Vagina (tissue), 2 donors: ENCODE measurements around the gene PPP1R14B. TPM values are rescaled to one million over a fixed set of nuclear protein-coding genes. Genes with fewer than 3 reads are reported as not detected.

Source experiments
- DNase-seq, 2 donors: peaks; one replicate each; pipeline ENCODE4 v3.0.0-alpha.2; 2017; ENCODE audit errors: extremely low spot score in 2 of 2
- H3K27ac ChIP-seq: fragments of 200-600 bp; sonication (generic); one replicate; pipeline ENCODE4 v1.5.1; 2019
- H3K27me3 ChIP-seq: fragments of 200-600 bp; sonication (generic); one replicate; pipeline ENCODE4 v1.5.1; 2019
- H3K36me3 ChIP-seq, 2 donors: fragments of 200-600 bp; sonication (generic); one replicate each; pipeline ENCODE4 v1.5.1; 2017 to 2019
- H3K4me1 ChIP-seq: fragments of 200-600 bp; sonication (generic); one replicate; pipeline ENCODE4 v1.5.1; 2019
- H3K4me3 ChIP-seq, 2 donors: fragments of 200-600 bp; sonication (generic); 1 replicate in 1 of 2; 2 replicates in 1 of 2; pipeline ENCODE4 v1.5.1; 2016 to 2019
- H3K9me3 ChIP-seq: fragments of 200-600 bp; sonication (generic); one replicate; pipeline ENCODE4 v1.5.1; 2019
- CTCF ChIP-seq, 3 experiments: fragments of 450-650 bp in 2 of 3; fragments of 200-600 bp in 1 of 3; sonication (generic) in 1 of 3; IDR thresholded peaks; one replicate each; pipeline ENCODE4 v1.5.1; 2017 to 2019; ENCODE audit warnings: antibody characterized with exemption in 3 of 3, mild to moderate bottlenecking in 2 of 3, moderate library complexity in 2 of 3
- POLR2A ChIP-seq, 2 donors: fragments of 450-650 bp; IDR thresholded peaks; one replicate each; pipeline ENCODE4 v1.6.1; 2017; ENCODE audit warnings: antibody characterized with exemption in 2 of 2, mild to moderate bottlenecking in 2 of 2, moderate library complexity in 2 of 2
- POLR2AphosphoS5 ChIP-seq, 2 donors: sonication (generic); formaldehyde crosslinking; IDR thresholded peaks; one replicate each; pipeline ENCODE4 v1.9.0; 2017; ENCODE audit warnings: antibody characterized with exemption in 2 of 2, mild to moderate bottlenecking in 2 of 2, low read depth in 1 of 2; ENCODE audit not compliant: insufficient read depth in 1 of 2
- intact Hi-C: fragments of 100-400 bp; cut with DNase I; formaldehyde crosslinking; loops from one replicate; pipeline ENCODE4 v1.15.1; 2023
- total RNA-seq: library from RNA; depleted of rRNA; stranded (reverse); fragments of >200 nt; gene quantifications from one replicate; pipeline ENCODE4 v1.2.3, GENCODE V29; 2016

Gene PPP1R14B
- total RNA-seq, 1 donor from 2014 or later = 85.2 TPM

- TF ChIP-seq CTCF (IDR thresholded peaks at IDR 0.05) = no peak
- H3K4me1 ChIP-seq = peaks cover 43% of the 10 kb centered on the region
- H3K9me3 ChIP-seq = no peaks in the 10 kb centered on the region
- intact Hi-C loops = no loop called here
- no peaks in the 10 kb centered on the region for H3K36me3 ChIP-seq
- peaks cover 10% of the 10 kb centered on the region for H3K27me3 ChIP-seq
- H3K4me3 ChIP-seq = no peak overlapping the region
- DNase-seq = no peak
- no peak overlapping the region for H3K27ac ChIP-seq
These were observed 41.6 kb upstream of the PPP1R14B start for GRCh38 chr11:64288353-64288750.

GRCh38 chr11:64287676-64288352 lies 41.1 kb upstream of the PPP1R14B start:
- no peak overlapping the region for H3K27ac ChIP-seq
- no peak overlapping the region for H3K4me3 ChIP-seq
- H3K9me3 ChIP-seq = no peaks in the 10 kb centered on the region
- H3K4me1 ChIP-seq = peaks cover 48% of the 10 kb centered on the region
- intact Hi-C loops = no loop called here
- peaks cover 10% of the 10 kb centered on the region for H3K27me3 ChIP-seq
- no peaks in the 10 kb centered on the region for H3K36me3 ChIP-seq
- no peak for DNase-seq
- TF ChIP-seq CTCF (IDR thresholded peaks at IDR 0.05) = no peak
- TF ChIP-seq POLR2A (IDR thresholded peaks at IDR 0.05) = no peak
- TF ChIP-seq POLR2AphosphoS5 (IDR thresholded peaks at IDR 0.05; ENCODE audit: insufficient read depth in 1 of 2, low read depth in 1 of 2) = no peak

- intact Hi-C loops = no loop called here
- peaks cover 47% of the 10 kb centered on the region for H3K4me1 ChIP-seq
- DNase-seq = no peak
- H3K27me3 ChIP-seq = peaks cover 4% of the 10 kb centered on the region
- H3K9me3 ChIP-seq = no peaks in the 10 kb centered on the region
- H3K36me3 ChIP-seq = no peaks in the 10 kb centered on the region
- H3K4me3 ChIP-seq = no peak overlapping the region
- no peak for TF ChIP-seq CTCF (IDR thresholded peaks at IDR 0.05)
- no peak overlapping the region for H3K27ac ChIP-seq
These were observed 40.0 kb upstream of the PPP1R14B start for GRCh38 chr11:64286801-64287159.

- Histone ChIP-seq H3K27ac (peak overlapping the region; percentile 94), H3K4me1 (peaks cover 42% of the 10 kb centered on the region), H3K9me3 (no peaks in the 10 kb centered on the region), H3K27me3 (no peaks in the 10 kb centered on the region), H3K36me3 (no peaks in the 10 kb centered on the region), H3K4me3 (peak overlapping the region; percentile 61 to 83)
- no peak for TF ChIP-seq POLR2A (IDR thresholded peaks at IDR 0.05)
- no peak for TF ChIP-seq POLR2AphosphoS5 (IDR thresholded peaks at IDR 0.05; ENCODE audit: insufficient read depth in 1 of 2, low read depth in 1 of 2)
- TF ChIP-seq CTCF (IDR thresholded peaks at IDR 0.05) = no peak
- DNase-seq = no peak
- intact Hi-C loops = no loop called here
These were observed 39.4 kb upstream of the PPP1R14B start for GRCh38 chr11:64285885-64286800.
